HG02610 (cell line): ENCODE data around the gene MTMR1.

ENCODE experiments used
- ATAC-seq: cut with Tn5 transposase; IDR thresholded peaks from one replicate; pipeline ENCODE4 v1.9.1; 2021; ENCODE audit warnings: mild to moderate bottlenecking, moderate library complexity; ENCODE audit not compliant: unreplicated experiment

MTMR1 gene

GRCh38 chrX:150775569-150776350 lies 82.6 kb downstream of the MTMR1 start:
- ATAC-seq = no peak

- ATAC-seq = no peak
Measured at GRCh38 chrX:150777328-150777992, 84.3 kb downstream of the MTMR1 start.

- ATAC-seq = no peak
Measured at GRCh38 chrX:150779385-150779784, 86.2 kb downstream of the MTMR1 start.

- ATAC-seq = no peak
Measured at GRCh38 chrX:150781677-150782076, 88.5 kb downstream of the MTMR1 start.

GRCh38 chrX:150790021-150790420 lies 96.8 kb downstream of the MTMR1 start:
- ATAC-seq = peak; percentile 59

GRCh38 chrX:150792949-150793527 lies 99.8 kb downstream of the MTMR1 start:
- ATAC-seq = no peak

GRCh38 chrX:150805736-150806135 lies 112.5 kb downstream of the MTMR1 start:
- no peak for ATAC-seq

GRCh38 chrX:150806827-150807226 lies 113.6 kb downstream of the MTMR1 start:
- no peak for ATAC-seq

- no peak for ATAC-seq
Measured at GRCh38 chrX:150813922-150814321, 120.7 kb downstream of the MTMR1 start.
